Hepatocyte (in vitro differentiated cells): ENCODE data around the gene ASPHD2.

Source experiments
- EZH2 ChIP-seq: fragments of 200-600 bp; sonication (generic); IDR thresholded peaks from 2 replicates; pipeline ENCODE4 v1.6.1; 2016; ENCODE audit warnings: antibody characterized with exemption, mild to moderate bottlenecking, borderline replicate concordance
- EZH2phosphoT487 ChIP-seq: fragments of 200-600 bp; sonication (generic); IDR thresholded peaks from one replicate; pipeline ENCODE4 v1.6.1; 2018; ENCODE audit warnings: antibody characterized with exemption, mild to moderate bottlenecking, low read depth, moderate library complexity; ENCODE audit not compliant: unreplicated experiment, severe bottlenecking
- TF ChIP-seq, protein P1 (sequence below): fragments of 200-600 bp; sonication (generic); IDR thresholded peaks from 2 replicates; pipeline ENCODE4 v1.5.1; 2016; ENCODE audit warnings: antibody characterized with exemption, mild to moderate bottlenecking; ENCODE audit not compliant: poor library complexity

DNA sequence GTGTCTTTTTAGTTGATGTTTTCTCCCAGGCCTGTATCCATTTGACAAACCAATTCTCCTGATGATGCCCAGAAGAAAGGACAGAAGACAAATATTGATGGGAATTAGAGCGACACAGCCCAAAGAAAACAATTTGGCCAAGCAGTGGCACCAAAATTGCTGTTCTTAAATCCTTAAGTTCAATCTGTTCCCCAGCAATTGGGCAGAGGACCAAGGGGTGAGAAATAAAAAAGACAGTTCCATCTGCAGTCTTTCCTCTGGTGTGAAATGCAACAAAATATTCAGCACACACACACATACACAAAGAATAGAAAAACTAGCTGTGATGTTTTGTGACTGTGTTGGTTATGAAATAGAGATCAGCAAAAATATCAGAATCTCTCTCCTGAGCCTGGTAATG, 38.0 kb upstream of the ASPHD2 start:
- TF ChIP-seq, protein P1, sequence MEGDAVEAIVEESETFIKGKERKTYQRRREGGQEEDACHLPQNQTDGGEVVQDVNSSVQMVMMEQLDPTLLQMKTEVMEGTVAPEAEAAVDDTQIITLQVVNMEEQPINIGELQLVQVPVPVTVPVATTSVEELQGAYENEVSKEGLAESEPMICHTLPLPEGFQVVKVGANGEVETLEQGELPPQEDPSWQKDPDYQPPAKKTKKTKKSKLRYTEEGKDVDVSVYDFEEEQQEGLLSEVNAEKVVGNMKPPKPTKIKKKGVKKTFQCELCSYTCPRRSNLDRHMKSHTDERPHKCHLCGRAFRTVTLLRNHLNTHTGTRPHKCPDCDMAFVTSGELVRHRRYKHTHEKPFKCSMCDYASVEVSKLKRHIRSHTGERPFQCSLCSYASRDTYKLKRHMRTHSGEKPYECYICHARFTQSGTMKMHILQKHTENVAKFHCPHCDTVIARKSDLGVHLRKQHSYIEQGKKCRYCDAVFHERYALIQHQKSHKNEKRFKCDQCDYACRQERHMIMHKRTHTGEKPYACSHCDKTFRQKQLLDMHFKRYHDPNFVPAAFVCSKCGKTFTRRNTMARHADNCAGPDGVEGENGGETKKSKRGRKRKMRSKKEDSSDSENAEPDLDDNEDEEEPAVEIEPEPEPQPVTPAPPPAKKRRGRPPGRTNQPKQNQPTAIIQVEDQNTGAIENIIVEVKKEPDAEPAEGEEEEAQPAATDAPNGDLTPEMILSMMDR = no peak
- TF ChIP-seq EZH2 = no peak
- no peak for TF ChIP-seq EZH2phosphoT487
